ENCODE results near the gene EHBP1.

EHBP1 gene

GRCh38 chr2:63000801-63001200, 295.3 kb downstream of the EHBP1 start:
- H3K4me1 ChIP-seq (ENCODE audit: control insufficient read depth, low read length) = no peaks in the 10 kb centered on the region
- no peaks in the 10 kb centered on the region for H3K9me3 ChIP-seq (ENCODE audit: control insufficient read depth, insufficient read depth, low read length)
- H3K79me2 ChIP-seq (ENCODE audit: control insufficient read depth, low read length) = no peaks in the 10 kb centered on the region
- no peaks in the 10 kb centered on the region for H3F3A ChIP-seq (ENCODE audit: control insufficient read depth, insufficient read depth)
- no peak overlapping the region for H3K4me3 ChIP-seq (ENCODE audit: low read length)
- H4K20me1 ChIP-seq (ENCODE audit: control insufficient read depth, insufficient read depth, low read depth, low read length) = no peaks in the 10 kb centered on the region
- H3K9me2 ChIP-seq (replicated peaks; ENCODE audit: control insufficient read depth, low read length) = no peaks in the 10 kb centered on the region
- no peak overlapping the region for H3K27ac ChIP-seq (ENCODE audit: low read depth, low read length)
- H3K4me2 ChIP-seq (ENCODE audit: low read length) = no peak overlapping the region
- TF ChIP-seq EZH2phosphoT487 (IDR thresholded peaks at IDR 0.05; ENCODE audit: borderline replicate concordance, low read length) (no peak), CTCF (IDR thresholded peaks at IDR 0.05; ENCODE audit: low read depth, low read length, poor library complexity, severe bottlenecking) (no peak)
- peaks cover 7% of the 10 kb centered on the region; the same call in 1 of the 2 replicates for H3K36me3 ChIP-seq (ENCODE audit: control insufficient read depth, low read length)
- H3K27me3 ChIP-seq (ENCODE audit: control insufficient read depth, low read length) = no peaks in the 10 kb centered on the region

DNA sequence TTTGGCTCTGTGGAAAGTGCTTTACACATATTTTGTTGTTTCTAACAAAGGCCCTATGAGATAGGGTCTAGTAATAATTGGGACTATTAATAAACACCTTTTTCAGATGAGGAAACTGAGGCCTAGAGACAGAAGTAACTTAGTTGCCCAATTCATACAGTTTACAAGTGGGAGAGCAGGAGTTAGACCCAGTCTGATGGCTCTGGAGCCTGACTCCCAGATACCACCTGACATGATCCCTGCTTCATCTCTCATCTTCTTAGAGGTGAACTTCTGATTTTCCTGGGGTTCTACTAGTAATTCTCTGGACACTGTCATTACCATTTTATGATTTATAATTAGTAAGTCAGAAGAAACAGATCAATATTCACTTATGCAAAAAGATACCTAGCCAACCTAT, 296.1 kb downstream of the EHBP1 start:
- peaks cover 5% of the 10 kb centered on the region; the same call in 1 of the 2 replicates for H3K36me3 ChIP-seq (ENCODE audit: control insufficient read depth, low read length)
- no peaks in the 10 kb centered on the region for H3K9me2 ChIP-seq (replicated peaks; ENCODE audit: control insufficient read depth, low read length)
- no peak overlapping the region for H3K4me2 ChIP-seq (ENCODE audit: low read length)
- H3K27me3 ChIP-seq (ENCODE audit: control insufficient read depth, low read length) = no peaks in the 10 kb centered on the region
- TF ChIP-seq EZH2phosphoT487 (IDR thresholded peaks at IDR 0.05; ENCODE audit: borderline replicate concordance, low read length) = no peak
- no peak for TF ChIP-seq CTCF (IDR thresholded peaks at IDR 0.05; ENCODE audit: low read depth, low read length, poor library complexity, severe bottlenecking)
- H3K79me2 ChIP-seq (ENCODE audit: control insufficient read depth, low read length) = no peaks in the 10 kb centered on the region
- no peaks in the 10 kb centered on the region for H3K9me3 ChIP-seq (ENCODE audit: control insufficient read depth, insufficient read depth, low read length)
- no peak overlapping the region for H3K27ac ChIP-seq (ENCODE audit: low read depth, low read length)
- H3F3A ChIP-seq (ENCODE audit: control insufficient read depth, insufficient read depth) = no peaks in the 10 kb centered on the region
- no peaks in the 10 kb centered on the region for H3K4me1 ChIP-seq (ENCODE audit: control insufficient read depth, low read length)
- no peak overlapping the region for H3K4me3 ChIP-seq (ENCODE audit: low read length)
- no peaks in the 10 kb centered on the region for H4K20me1 ChIP-seq (ENCODE audit: control insufficient read depth, insufficient read depth, low read depth, low read length)

GRCh38 chr2:63003351-63003750, 297.8 kb downstream of the EHBP1 start:
- Histone ChIP-seq H3K4me2 (ENCODE audit: low read length) (no peak overlapping the region), H3K27ac (ENCODE audit: low read depth, low read length) (no peak overlapping the region), H3K4me3 (ENCODE audit: low read length) (no peak overlapping the region), H3K9me3 (ENCODE audit: control insufficient read depth, insufficient read depth, low read length) (no peaks in the 10 kb centered on the region), H3K79me2 (ENCODE audit: control insufficient read depth, low read length) (no peaks in the 10 kb centered on the region), H3K4me1 (ENCODE audit: control insufficient read depth, low read length) (no peaks in the 10 kb centered on the region), H3K27me3 (ENCODE audit: control insufficient read depth, low read length) (no peaks in the 10 kb centered on the region), H3F3A (ENCODE audit: control insufficient read depth, insufficient read depth) (no peaks in the 10 kb centered on the region), H4K20me1 (ENCODE audit: control insufficient read depth, insufficient read depth, low read depth, low read length) (no peaks in the 10 kb centered on the region), H3K36me3 (ENCODE audit: control insufficient read depth, low read length) (no peaks in the 10 kb centered on the region), H3K9me2 (replicated peaks; ENCODE audit: control insufficient read depth, low read length) (no peaks in the 10 kb centered on the region)
- no peak for TF ChIP-seq CTCF (IDR thresholded peaks at IDR 0.05; ENCODE audit: low read depth, low read length, poor library complexity, severe bottlenecking)
- TF ChIP-seq EZH2phosphoT487 (IDR thresholded peaks at IDR 0.05; ENCODE audit: borderline replicate concordance, low read length) = no peak
